Stimulated activated CD4-positive, alpha-beta T cell treated with anti-CD3 and anti-CD28 coated beads, Interleukin-12 subunit alpha, Interleukin-12 subunit beta, amount 100 ng/mL, for 4 hours (primary cell): ENCODE measurements around the gene UBE2E2.

Experiments
- DNase-seq: peaks from one replicate; pipeline ENCODE4 v3.0.0-alpha.2; 2020

UBE2E2 gene

GRCh38 chr3:23399221-23399620, 196.1 kb downstream of the UBE2E2 start:
- no peak for DNase-seq

GRCh38 chr3:23402728-23403492, 199.8 kb downstream of the UBE2E2 start:
- DNase-seq: no peak

GRCh38 chr3:23404246-23404645, 201.1 kb downstream of the UBE2E2 start:
- DNase-seq: no peak

GRCh38 chr3:23405081-23405480, 202.0 kb downstream of the UBE2E2 start:
- DNase-seq: no peak

GRCh38 chr3:23406601-23407000, 203.5 kb downstream of the UBE2E2 start:
- DNase-seq: no peak

GRCh38 chr3:23418026-23418425, 214.9 kb downstream of the UBE2E2 start:
- DNase-seq: no peak

GRCh38 chr3:23421811-23422516, 218.8 kb downstream of the UBE2E2 start:
- DNase-seq: no peak

GRCh38 chr3:23422517-23422851, 219.4 kb downstream of the UBE2E2 start:
- DNase-seq: no peak

GRCh38 chr3:23425410-23425809, 222.3 kb downstream of the UBE2E2 start:
- DNase-seq: no peak

- DNase-seq: no peak
Observed at GRCh38 chr3:23430781-23431398, 227.8 kb downstream of the UBE2E2 start.

GRCh38 chr3:23431764-23432163, 228.6 kb downstream of the UBE2E2 start:
- no peak for DNase-seq

GRCh38 chr3:23435318-23435717, 232.2 kb downstream of the UBE2E2 start:
- no peak for DNase-seq

GRCh38 chr3:23435904-23436303, 232.8 kb downstream of the UBE2E2 start:
- DNase-seq: no peak

GRCh38 chr3:23437484-23438145, 234.5 kb downstream of the UBE2E2 start:
- DNase-seq: no peak

- no peak for DNase-seq
Observed at GRCh38 chr3:23438657-23439056, 235.5 kb downstream of the UBE2E2 start.

GRCh38 chr3:23439080-23439479, 236.0 kb downstream of the UBE2E2 start:
- DNase-seq: no peak

GRCh38 chr3:23440416-23441294, 237.5 kb downstream of the UBE2E2 start:
- DNase-seq: no peak

GRCh38 chr3:23442598-23443383, 239.7 kb downstream of the UBE2E2 start:
- no peak for DNase-seq

- DNase-seq: no peak
Observed at GRCh38 chr3:23444386-23444785, 241.3 kb downstream of the UBE2E2 start.

- DNase-seq: no peak
Observed at GRCh38 chr3:23446301-23446700, 243.2 kb downstream of the UBE2E2 start.

- DNase-seq: no peak
Observed at GRCh38 chr3:23448998-23449537, 245.9 kb downstream of the UBE2E2 start.
